Endothelial cell of umbilical vein (primary cell): ENCODE measurements around the gene TRIM16. TPM values are rescaled to one million over a fixed set of nuclear protein-coding genes. Genes with fewer than 3 reads are reported as not detected.

ENCODE experiments used
- BruUV-seq: library from RNA; stranded (reverse); fragments of 400-500 nt; replicated peaks from 2 replicates; lab custom pipeline; 2021; lab: Mats Ljungman, UMichigan
- CTCF ChIA-PET: fragments of 300-600, 350-600 bp; sonication (Branson Sonifier 250); formaldehyde crosslinking; loops from one replicate; lab custom pipeline; 2021; ENCODE audit warnings: antibody characterized with exemption, inconsistent platforms; lab: Charles Lee
- POLR2A ChIA-PET: fragments of 300-600, 350-600 bp; sonication (Branson Sonifier 250); formaldehyde crosslinking; loops from one replicate; lab custom pipeline; 2021; ENCODE audit warnings: antibody characterized with exemption, inconsistent platforms; lab: Charles Lee
- DNase-seq: peaks from one replicate; pipeline ENCODE4 v3.0.0-alpha.2; 2011; ENCODE audit warnings: low read depth, low spot score
- FAIRE-seq: peaks from 2 replicates; lab custom pipeline; 2011; peaks lifted over from hg19 to GRCh38; lab: Jason Lieb, UNC
- H2AFZ ChIP-seq: 2 replicates; pipeline ENCODE4 v1.6.0; 2012; ENCODE audit warnings: low read depth, low read length, control low read depth, inconsistent platforms
- H3K27ac ChIP-seq: 2 replicates; pipeline ENCODE4 v1.5.1; 2011; ENCODE audit warnings: low read depth, mild to moderate bottlenecking, control low read depth, low read length, moderate library complexity; ENCODE audit not compliant: insufficient read depth
- H3K27me3 ChIP-seq, 2 experiments: 2 replicates each; pipeline versions ENCODE4 v1.6.0 to v1.6.1; 2011; ENCODE audit warnings: low read length in 2 of 2, mixed read lengths in 1 of 2; ENCODE audit not compliant: control insufficient read depth in 2 of 2, insufficient read depth in 2 of 2
- H3K36me3 ChIP-seq, 2 experiments: 2 replicates in 1 of 2; 3 replicates in 1 of 2; pipeline ENCODE4 v1.5.1; 2011; ENCODE audit warnings: low read length in 2 of 2, mild to moderate bottlenecking in 1 of 2, moderate library complexity in 1 of 2; ENCODE audit not compliant: control insufficient read depth in 2 of 2, insufficient read depth in 2 of 2; ENCODE audit errors: extremely low read depth in 1 of 2
- H3K4me1 ChIP-seq: 3 replicates; pipeline ENCODE4 v1.5.1; 2011; ENCODE audit warnings: mild to moderate bottlenecking, low read length; ENCODE audit not compliant: control insufficient read depth, insufficient read depth; ENCODE audit errors: extremely low read depth
- H3K4me2 ChIP-seq: 2 replicates; pipeline ENCODE4 v1.6.1; 2011; ENCODE audit warnings: low read length, control low read depth, mixed read lengths; ENCODE audit not compliant: insufficient read depth
- H3K4me3 ChIP-seq, 3 experiments: fragments of 200-600 bp in 1 of 3; sonication (generic), shearing (Covaris generic) in 1 of 3; replicated peaks in 1 of 3; 2 replicates each; pipeline ENCODE4 v1.5.1; 2011 to 2016; ENCODE audit warnings: control low read depth in 3 of 3, low read length in 3 of 3, mild to moderate bottlenecking in 2 of 3, inconsistent platforms in 1 of 3, low read depth in 1 of 3, moderate library complexity in 1 of 3; ENCODE audit not compliant: insufficient read depth in 1 of 3
- H3K79me2 ChIP-seq: 2 replicates; pipeline ENCODE4 v1.6.0; 2012; ENCODE audit warnings: low read length, inconsistent platforms; ENCODE audit not compliant: control insufficient read depth, insufficient read depth
- H3K9ac ChIP-seq: replicated peaks from 2 replicates; pipeline ENCODE3; 2011; ENCODE audit warnings: low read length, control low read depth; ENCODE audit not compliant: insufficient read depth; ENCODE audit errors: extremely low read depth
- H3K9me1 ChIP-seq: replicated peaks from 3 replicates; pipeline ENCODE4 v1.6.0; 2011; ENCODE audit warnings: mild to moderate bottlenecking, low read length; ENCODE audit not compliant: control insufficient read depth, insufficient read depth; ENCODE audit errors: extremely low read depth
- H3K9me3 ChIP-seq: replicated peaks from 2 replicates; pipeline ENCODE4 v1.5.1; 2012; ENCODE audit warnings: low read length, inconsistent platforms; ENCODE audit not compliant: control insufficient read depth, insufficient read depth
- H4K20me1 ChIP-seq: replicated peaks from 2 replicates; pipeline ENCODE3; 2011; ENCODE audit warnings: mild to moderate bottlenecking, low read length; ENCODE audit not compliant: control insufficient read depth, insufficient read depth; ENCODE audit errors: extremely low read depth
- EZH2 ChIP-seq: IDR thresholded peaks from 2 replicates; pipeline ENCODE4 v1.6.1; 2012; ENCODE audit warnings: borderline replicate concordance, low read depth, mild to moderate bottlenecking, moderate library complexity, low read length, inconsistent platforms; ENCODE audit not compliant: severe bottlenecking
- FOS ChIP-seq: IDR thresholded peaks from 2 replicates; pipeline ENCODE4 v1.6.1; 2011; ENCODE audit warnings: mild to moderate bottlenecking, low read length, moderate library complexity, borderline replicate concordance; ENCODE audit not compliant: insufficient read depth
- GATA2 ChIP-seq: IDR thresholded peaks from 2 replicates; pipeline ENCODE4 v1.7.0; 2011; ENCODE audit warnings: low read depth, mild to moderate bottlenecking, moderate library complexity, mixed read lengths, low read length; ENCODE audit not compliant: insufficient read length, insufficient read depth
- JUN ChIP-seq: IDR thresholded peaks from 2 replicates; pipeline ENCODE4 v1.6.1; 2011; ENCODE audit warnings: borderline replicate concordance, low read depth; ENCODE audit not compliant: insufficient read length, insufficient read depth
- MYC ChIP-seq: IDR thresholded peaks from one replicate; pipeline ENCODE4 v1.6.1; 2011; ENCODE audit warnings: mild to moderate bottlenecking, low read depth, low read length
- POLR2A ChIP-seq: IDR thresholded peaks from 2 replicates; pipeline ENCODE4 v1.6.1; 2012; ENCODE audit warnings: low read depth, mild to moderate bottlenecking, control low read depth, low read length
- POLR2AphosphoS5 ChIP-seq: IDR thresholded peaks from 2 replicates; pipeline ENCODE4 v1.6.1; 2012; ENCODE audit warnings: low read depth, mild to moderate bottlenecking, control low read depth, low read length, moderate library complexity; ENCODE audit not compliant: insufficient read depth
- dilution Hi-C: fragments of 300-500 bp; cut with MboI; formaldehyde crosslinking; loops from one replicate; pipeline ENCODE4 v1.15.0; 2019; ENCODE audit warnings: low sequenced_read_pairs; ENCODE audit not compliant: extremely low pct_ligation_motif_present
- intact Hi-C: fragments of 100-400 bp; cut with micrococcal nuclease; formaldehyde crosslinking; loops from one replicate; pipeline ENCODE4 v1.10.0; 2022
- polyA plus RNA-seq, 4 experiments: library from polyadenylated mRNA; depleted of rRNA in 3 of 4; stranded (reverse) in 3 of 4; unstranded in 1 of 4; fragments of >200 nt; gene quantifications; 2 replicates each; pipeline versions ENCODE4 v1.2.1 to v1.2.3, GENCODE V29; 2011 to 2012; ENCODE audit warnings: missing spikeins in 1 of 4
- total RNA-seq: library from RNA; stranded (reverse); gene quantifications from 2 replicates; pipeline ENCODE4 v1.2.3, GENCODE V29; 2021
- TF ChIP-seq, protein P1 (sequence below): IDR thresholded peaks from 2 replicates; pipeline ENCODE4 v1.6.1; 2011; ENCODE audit not compliant: insufficient read depth, insufficient read length
- TF ChIP-seq, protein P2 (sequence below), 2 donors: IDR thresholded peaks; 1 replicate in 1 of 2; 2 replicates in 1 of 2; pipeline ENCODE4 v1.5.1; 2011; ENCODE audit warnings: low read length in 2 of 2, mild to moderate bottlenecking in 2 of 2, moderate library complexity in 2 of 2, control low read depth in 1 of 2, inconsistent platforms in 1 of 2, low read depth in 1 of 2; ENCODE audit not compliant: insufficient read depth in 1 of 2; ENCODE audit errors: extremely low read depth in 1 of 2

The TRIM16 gene
- total and polyA plus RNA-seq, 2 donors (not counting 3 experiments of a cell fraction or from before 2014, with no cell fraction given): 41.7 to 50.3 TPM

DNA sequence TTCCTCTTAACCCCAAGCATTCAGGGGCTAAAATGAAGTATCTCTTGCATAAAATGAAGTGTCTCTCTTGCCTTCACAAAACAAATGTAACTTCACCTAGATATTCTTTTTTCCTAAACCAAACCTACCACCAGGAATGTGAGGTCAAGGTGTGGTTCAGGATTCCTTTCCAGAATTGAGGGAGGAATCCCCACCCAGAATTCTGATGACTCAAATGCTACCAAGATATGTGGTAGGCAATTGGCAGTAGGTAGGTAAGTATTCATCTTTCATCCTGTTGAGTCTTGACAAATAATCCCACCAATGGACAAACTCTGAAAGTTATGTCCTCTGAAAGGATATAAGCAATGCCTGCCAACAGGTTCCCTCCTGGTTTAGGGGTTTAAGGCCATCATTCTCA lies 26.2 kb downstream of the TRIM16 start:
- dilution Hi-C loops (no loop called here), intact Hi-C loops (no loop called here)
- H4K20me1 ChIP-seq: no peaks in the 10 kb centered on the region
- no peak overlapping the region for H2AFZ ChIP-seq
- no TSS peak for BruUV-seq
- CTCF ChIA-PET: no interaction called here
- H3K9ac ChIP-seq: no peak overlapping the region
- no peak overlapping the region for H3K4me2 ChIP-seq
- peaks cover 13% of the 10 kb centered on the region for H3K4me1 ChIP-seq
- TF ChIP-seq, protein P1, sequence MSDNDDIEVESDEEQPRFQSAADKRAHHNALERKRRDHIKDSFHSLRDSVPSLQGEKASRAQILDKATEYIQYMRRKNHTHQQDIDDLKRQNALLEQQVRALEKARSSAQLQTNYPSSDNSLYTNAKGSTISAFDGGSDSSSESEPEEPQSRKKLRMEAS: no peak
- TF ChIP-seq POLR2AphosphoS5: no peak
- TF ChIP-seq GATA2: no peak
- no peak for TF ChIP-seq EZH2
- TF ChIP-seq JUN: no peak
- TF ChIP-seq POLR2A: no peak
- TF ChIP-seq, protein P2, sequence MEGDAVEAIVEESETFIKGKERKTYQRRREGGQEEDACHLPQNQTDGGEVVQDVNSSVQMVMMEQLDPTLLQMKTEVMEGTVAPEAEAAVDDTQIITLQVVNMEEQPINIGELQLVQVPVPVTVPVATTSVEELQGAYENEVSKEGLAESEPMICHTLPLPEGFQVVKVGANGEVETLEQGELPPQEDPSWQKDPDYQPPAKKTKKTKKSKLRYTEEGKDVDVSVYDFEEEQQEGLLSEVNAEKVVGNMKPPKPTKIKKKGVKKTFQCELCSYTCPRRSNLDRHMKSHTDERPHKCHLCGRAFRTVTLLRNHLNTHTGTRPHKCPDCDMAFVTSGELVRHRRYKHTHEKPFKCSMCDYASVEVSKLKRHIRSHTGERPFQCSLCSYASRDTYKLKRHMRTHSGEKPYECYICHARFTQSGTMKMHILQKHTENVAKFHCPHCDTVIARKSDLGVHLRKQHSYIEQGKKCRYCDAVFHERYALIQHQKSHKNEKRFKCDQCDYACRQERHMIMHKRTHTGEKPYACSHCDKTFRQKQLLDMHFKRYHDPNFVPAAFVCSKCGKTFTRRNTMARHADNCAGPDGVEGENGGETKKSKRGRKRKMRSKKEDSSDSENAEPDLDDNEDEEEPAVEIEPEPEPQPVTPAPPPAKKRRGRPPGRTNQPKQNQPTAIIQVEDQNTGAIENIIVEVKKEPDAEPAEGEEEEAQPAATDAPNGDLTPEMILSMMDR (IDR thresholded peaks at IDR 0.05; ENCODE audit: extremely low read depth in 1 of 2, insufficient read depth in 1 of 2, low read depth in 1 of 2, low read length in 2 of 2): no peak
- TF ChIP-seq MYC: no peak
- no peak for TF ChIP-seq FOS
- POLR2A ChIA-PET: no interaction called here
- H3K9me1 ChIP-seq: no peaks in the 10 kb centered on the region
- H3K27me3 ChIP-seq: no peaks in the 10 kb centered on the region
- DNase-seq (no peak), FAIRE-seq (no peak)
- H3K4me3 ChIP-seq: no peak overlapping the region
- H3K27ac ChIP-seq: no peak overlapping the region
- no peaks in the 10 kb centered on the region for H3K36me3 ChIP-seq
- H3K79me2 ChIP-seq: no peaks in the 10 kb centered on the region
- H3K9me3 ChIP-seq: no peaks in the 10 kb centered on the region
